Pulmonary artery endothelial cell (primary cell): Measurements from ENCODE around the gene FREM3. TPM values are rescaled to one million over a fixed set of nuclear protein-coding genes. Genes with fewer than 3 reads are reported as not detected.
"Not testable (repeated sequence)": the region's sequence is repeated elsewhere in the genome, so short reads cannot be mapped to it uniquely, and the experiment has no call there.

Source experiments
- DNase-seq: peaks from one replicate; pipeline ENCODE4 v3.0.0-alpha.2; 2011; ENCODE audit warnings: low read depth, low spot score
- total RNA-seq: library from RNA; depleted of rRNA; stranded (reverse); fragments of >200 nt; gene quantifications from 2 replicates; pipeline ENCODE4 v1.2.3, GENCODE V29; 2014

FREM3 gene
- total RNA-seq, 1 donor from 2014 or later = under 0.01 TPM

DNA sequence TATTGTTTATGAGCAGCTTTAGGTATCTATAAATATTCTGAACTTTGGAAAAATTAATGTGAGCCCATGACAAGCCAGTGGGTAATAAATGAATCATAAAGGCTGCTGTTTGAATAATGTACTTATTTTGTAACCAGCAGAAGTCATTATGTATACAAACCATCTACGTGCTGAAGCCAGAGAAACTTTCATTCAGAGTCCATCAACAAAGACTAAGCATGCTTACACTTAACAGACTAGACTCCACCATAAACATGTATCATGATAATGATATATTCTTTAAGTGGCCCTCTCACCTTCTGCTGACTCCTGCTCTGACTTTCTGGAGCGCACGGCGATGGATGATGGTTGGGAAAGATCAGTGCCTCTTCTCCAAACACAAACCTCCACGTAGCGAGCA lies 114.9 kb downstream of the FREM3 start:
- no peak for DNase-seq

DNA sequence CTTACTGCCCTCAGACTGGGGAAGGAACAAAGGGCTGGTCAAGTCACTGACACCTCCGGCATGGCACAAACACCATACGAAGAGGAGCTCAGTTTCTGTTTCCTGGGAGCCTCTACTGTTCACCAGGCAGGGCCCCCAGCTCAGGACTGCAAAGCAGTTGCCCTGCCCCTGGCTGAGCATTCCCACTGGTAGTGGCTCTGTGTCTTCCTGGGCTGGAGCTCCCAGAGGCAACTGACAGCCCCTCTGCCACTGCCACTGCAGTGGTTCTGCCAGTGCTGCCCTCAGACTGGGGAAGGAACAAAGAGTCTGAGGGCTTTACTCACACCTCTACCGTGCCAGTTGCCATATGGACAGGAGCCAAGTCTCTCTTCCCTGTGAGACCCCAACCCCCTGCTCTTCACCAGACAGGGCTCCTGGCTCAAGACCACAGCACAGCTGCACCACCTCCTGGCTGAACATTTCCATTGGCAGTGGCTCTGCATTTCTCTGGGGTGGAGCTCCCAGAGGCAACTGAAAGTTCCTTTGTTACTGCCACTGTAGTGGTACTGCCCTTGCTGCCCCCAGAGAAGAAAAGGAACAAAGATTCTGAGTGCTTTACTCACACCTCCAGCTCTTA lies 119.0 kb downstream of the FREM3 start:
- no peak for DNase-seq

DNA sequence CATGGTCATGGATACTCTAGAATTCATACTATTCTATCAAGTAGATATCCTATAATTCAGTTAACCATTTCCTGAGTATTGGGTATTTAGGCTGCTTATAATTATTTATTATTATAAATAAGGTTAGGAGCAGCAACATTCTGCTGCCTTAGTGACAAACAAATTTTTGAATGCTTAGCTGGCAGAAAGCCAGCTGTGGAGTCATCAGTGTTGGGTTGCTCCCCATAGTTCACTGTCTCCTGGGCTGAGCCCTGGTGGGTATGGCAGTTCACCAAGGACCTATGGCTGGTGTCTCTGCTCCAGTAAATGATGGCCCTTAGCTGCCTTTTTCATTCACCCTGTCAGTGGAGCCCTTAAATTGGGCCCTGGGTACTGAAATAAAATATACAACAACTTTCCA lies 125.1 kb downstream of the FREM3 start:
- DNase-seq = no peak

DNA sequence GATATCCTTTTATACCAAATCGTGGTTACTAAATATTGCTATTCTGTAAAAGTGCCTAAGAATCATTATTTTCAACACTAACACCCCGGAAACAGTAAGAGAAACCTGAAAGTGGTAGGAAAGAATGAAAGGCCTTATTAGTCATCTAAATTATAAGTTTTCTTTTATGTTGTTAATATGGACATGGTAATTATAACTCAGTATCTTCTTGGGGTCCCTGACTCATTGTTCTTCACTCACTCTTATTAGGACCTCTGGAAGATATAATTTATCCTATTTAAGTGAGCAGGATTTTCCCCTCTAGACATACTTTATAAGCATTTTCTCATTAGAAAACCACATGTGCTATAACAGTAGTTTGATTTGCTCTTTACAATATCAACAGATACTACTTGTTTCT lies 136.0 kb downstream of the FREM3 start:
- no peak for DNase-seq

DNA sequence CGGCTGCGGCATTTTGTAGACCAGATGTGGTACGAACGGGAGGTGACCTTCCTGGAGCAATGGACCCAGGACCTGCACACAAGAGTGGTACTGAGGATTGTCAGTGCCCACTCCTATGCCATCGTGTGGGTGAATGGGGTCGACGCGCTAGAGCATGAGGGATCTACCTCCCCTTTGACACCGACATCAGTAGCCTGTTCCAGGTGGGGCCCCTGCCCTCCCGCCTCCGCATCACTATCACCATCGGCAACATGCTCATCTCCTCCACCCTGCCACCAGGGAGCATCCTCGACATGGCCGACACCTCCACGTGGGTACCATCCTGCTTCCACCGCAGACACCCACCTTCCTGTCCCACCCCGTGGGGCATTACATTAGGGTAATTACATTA lies 140.7 kb downstream of the FREM3 start:
- DNase-seq = no peak

DNA sequence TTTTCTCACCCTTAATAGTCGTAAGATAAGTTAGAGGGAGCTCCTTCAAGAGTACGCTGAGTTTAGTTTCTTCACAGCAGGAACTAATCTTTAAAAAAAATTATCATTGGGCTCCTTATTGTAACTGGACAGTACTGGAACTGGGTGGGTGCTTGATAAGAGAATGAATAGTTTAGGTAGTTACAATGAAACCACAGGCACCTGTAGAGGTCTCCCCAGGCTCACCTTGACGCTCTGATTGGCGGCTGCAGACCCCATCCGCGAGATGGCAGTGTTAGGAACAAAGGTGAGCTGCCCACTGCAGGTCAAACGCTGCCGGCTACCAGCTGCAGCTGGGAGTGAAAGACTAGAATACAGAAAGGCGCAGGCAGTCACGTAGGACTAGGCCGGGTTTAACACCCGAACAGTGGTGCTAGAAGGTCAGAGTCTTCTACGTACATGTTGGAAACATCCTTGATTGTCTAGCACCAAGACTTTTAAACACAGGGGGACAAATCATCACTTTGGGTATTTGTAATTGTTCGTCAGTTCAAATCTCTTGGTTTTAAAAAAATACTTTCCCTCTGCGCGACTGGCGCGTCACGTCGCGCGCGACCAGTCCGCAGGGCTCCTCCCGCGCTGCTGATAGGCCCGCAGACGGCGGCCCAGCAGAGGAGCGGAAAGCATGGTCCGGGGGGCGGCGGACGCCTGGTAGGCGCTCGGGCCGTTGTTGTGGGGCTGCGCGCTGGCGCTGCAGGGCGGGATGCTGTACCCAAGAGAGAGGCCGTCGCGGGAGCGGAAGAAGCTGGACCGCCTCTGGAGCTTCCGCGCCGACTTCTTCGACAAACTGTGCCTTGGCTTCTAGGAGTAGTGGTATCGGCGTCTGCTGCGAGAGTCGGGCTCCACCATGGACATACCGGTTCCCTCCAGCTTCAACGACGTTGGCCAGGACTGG lies 141.4 kb downstream of the FREM3 start:
- DNase-seq = peak; percentile 62

DNA sequence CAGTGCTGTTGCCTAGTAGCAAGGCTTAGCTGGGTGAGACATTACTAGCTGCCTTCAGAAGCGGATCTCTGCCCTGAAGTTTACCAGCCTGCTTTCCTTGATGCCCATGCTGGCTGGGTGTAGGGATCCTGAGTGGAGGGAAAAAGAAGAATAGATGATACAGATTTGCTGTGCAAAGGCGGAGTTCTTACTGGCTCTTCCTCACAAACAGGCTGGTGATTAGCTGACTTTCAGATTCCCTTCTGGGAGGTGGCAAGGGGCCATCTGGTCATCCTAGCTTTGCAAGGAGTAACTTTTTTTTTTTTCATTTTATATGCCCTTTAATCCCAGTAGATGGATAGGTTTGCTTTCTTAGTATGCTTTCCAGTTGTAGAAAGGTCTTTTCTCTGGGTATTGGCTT lies 142.2 kb downstream of the FREM3 start:
- DNase-seq = no peak

DNA sequence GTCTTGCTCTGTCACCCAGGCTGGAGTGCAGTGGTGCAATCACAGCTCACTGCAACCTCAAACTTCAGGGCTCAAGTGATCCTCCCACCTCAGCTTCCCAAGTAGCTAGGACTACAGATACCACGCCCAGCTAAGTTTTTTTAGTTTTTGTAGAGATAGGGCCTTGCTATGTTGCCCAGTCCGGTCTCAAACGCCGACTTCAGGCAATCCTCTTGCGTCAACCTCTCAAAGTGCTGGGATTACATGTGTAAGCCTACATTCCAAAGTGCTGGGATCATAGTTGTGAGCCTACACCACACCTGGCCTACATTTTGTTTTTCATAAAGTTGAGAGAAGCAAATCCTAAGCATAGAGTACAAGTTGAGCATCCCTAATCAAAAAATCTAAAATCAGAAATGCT lies 144.8 kb downstream of the FREM3 start:
- DNase-seq = no peak

DNA sequence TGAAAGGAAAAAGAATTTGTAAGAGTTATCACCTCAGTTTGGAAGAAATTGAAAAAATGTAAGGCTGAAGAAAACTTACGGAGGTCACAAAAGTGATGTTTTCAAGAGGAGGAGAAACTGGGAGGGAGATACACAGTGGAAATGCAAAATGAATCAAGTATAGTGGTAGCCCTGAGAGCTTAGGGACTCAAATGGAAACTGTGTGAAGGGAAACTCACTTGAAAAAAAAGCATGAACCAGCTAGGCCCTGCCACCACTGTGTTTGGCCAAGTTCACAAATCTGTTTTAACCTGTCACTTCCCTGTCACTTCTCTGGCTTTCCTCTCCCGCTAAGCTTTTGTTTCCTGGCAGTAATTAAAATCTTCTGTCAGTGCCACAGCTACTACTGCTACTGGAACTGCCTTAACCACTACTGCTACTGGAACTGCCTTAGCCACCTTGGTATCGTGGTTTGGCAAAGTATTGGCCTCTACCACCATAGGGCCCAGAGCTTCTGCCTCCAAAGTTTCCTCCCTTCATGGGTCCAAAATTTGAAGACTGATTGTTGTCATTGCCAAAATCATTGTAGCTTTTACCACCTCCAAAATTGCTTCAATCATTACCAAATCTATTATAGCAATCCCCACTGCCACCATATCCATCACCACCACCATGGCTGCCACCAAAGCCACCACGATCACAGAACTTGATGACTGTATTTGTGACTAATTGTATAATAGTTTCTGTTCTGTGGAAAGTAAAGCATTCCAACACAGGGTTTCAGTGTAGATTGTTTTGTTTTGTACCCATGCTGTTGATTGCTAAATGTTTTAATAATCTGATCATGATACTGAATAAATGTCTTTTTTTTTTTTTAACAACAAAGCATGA lies 145.5 kb downstream of the FREM3 start:
- DNase-seq = no peak

DNA sequence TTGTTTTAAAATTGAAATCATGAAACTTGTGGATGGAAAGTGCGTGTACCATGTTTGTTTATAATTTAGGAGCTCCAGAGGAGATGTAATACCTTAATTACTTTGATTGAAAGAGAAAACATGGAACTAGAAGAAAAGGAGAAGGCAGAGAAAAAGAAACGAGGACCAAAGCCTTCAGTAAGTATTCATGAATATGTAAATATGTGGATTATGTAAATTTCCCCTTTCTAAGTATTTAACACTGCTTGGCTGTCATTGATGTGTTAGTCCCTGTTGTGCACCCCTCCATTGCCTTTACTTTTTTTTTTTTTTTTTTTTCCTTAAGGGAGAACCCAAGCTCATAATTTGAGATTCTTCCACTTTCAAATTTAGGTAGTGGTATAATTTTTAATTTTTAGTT lies 150.5 kb downstream of the FREM3 start:
- DNase-seq = no peak

DNA sequence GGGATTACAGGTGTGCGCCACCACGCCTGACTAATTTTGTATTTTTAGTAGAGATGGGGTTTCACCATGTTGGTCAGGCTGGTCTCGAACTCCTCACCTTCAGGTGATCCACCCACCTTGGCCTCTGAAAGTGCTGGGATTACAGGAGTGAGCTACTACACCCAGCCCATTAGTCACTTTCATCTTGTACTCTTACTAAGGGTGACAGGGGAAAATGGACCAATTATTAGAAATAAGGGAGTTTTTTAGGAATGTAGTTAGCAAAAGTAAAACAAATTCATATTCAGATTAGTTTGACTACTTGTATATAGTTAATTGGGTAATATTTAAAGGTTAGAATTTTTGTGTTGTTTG lies 160.8 kb downstream of the FREM3 start:
- no peak for DNase-seq

DNA sequence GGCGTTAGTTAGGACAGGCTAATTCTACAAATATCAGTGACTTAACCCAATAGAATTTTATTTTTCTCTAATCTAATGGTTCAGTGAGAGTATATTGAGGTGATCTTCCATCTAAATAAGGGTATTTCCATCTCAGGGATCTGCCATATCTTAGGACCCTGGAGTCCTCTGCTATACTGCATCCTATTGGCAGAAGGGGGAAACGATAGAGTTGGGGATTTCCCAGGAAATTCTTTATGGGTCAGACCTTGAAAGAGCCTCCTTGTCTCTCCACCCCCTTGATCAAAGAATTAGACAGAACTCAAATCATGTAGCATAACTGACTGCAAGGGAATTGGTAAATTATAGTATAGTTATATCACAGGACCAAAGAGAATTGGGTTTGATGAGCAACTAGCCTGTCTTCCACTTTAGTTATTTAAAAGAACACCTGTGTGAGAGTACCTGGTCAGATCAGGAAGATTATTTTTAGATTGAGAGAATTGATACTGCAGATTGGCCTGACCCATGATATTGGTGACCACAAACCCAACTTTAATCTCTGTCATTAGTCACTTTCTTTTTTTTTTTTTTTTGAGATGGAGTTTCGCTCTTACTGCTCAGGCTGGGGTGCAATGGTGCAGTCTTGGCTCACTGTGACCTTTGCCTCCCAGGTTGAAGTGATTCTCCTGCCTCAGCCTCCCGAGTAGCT lies 161.4 kb downstream of the FREM3 start:
- no peak for DNase-seq

DNA sequence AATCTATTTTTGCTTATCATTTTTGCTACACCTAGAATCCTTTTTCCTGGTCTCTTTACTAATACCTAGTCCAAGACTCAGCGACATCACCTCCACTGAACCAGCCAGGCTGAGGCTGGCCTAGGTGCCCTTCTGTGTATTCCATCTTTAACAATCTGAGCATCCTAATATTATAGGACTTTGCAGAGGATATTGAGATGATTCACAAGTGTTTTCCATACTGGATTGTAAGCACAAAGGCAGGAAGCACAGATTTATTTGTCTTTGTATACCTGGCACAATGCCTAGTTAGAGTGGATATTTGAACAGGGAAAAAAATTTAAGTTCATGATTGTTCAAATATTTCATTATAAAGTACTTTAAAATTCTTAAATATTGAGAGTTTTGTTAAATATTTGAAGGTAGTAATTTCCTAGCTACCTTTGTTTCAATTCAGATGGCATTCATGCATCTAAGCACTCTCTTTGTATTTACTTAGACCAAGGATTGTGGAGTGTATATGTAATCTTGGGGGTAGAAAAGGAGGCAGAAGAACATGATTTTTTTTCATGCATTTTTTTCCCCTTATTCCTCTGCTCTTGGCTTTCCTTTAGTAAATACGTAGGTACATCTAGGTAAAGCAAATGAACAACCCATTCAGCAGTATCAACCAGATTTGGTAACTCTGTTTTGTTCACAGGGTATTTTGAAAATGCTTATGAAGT lies 168.5 kb downstream of the FREM3 start:
- peak; percentile 64 for DNase-seq

DNA sequence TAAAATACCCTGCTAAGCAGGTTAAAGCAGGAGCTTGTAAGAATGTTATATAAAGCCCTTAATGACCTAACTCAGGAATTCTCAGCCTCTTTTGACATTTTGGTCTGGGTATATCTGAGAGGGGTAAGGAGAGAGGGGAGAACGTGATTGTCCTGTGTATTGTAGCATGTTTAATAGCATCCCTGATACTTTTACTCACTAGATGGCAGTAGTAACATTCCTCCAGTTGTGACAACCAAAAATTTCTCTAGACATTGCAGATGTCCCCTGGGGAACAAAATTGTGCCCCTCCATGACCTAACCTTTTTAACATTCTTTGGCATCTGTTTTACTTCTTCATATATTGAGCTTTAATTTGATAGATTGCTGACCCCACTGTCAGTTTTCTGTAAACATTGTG lies 169.1 kb downstream of the FREM3 start:
- no peak for DNase-seq

DNA sequence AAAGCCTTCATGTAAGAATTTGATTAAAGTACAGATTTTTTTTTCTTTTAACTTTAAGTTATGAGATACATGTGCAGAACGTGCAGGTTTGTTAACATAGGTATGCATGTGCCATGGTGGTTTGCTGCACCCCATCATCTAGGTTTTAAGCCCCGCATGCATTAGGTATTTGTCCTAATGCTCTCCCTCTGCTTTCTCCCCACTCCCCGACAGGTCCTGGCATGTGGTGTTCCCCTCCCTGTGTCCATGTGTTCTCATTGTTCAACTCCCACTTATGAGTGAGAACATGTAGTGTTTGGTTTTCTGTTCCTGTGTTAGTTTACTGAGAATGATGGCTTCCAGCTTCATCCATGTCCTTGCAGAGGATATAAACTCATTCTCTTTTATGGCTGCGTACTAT lies 172.4 kb downstream of the FREM3 start:
- DNase-seq = not testable (repeated sequence)

Other genes starting within 250 kb of the FREM3 start
- 43.4 and 64.0 TPM in 2 replicates for gene SMARCA5, start 187.0 kb downstream of the FREM3 start, total RNA-seq
- gene GYPE, start 204.9 kb upstream of the FREM3 start, total RNA-seq = 0.13 and 0.49 TPM in 2 replicates